HEK293 (cell line): Measurements from ENCODE around the gene FOXO4.

Experiments used
- CTCF ChIA-PET: fragments of 350-600 bp; formaldehyde crosslinking; extraction: SDS; loops from one replicate; lab custom pipeline; 2021; ENCODE audit warnings: antibody characterized with exemption; lab: Yijun Ruan, JAX
- POLR2A ChIA-PET: fragments of 300-600 bp; formaldehyde crosslinking; extraction: SDS; loops from one replicate; lab custom pipeline; 2020; ENCODE audit warnings: antibody characterized with exemption, inconsistent platforms; lab: Yijun Ruan, JAX
- H3K27ac ChIP-seq: fragments of 200-500 bp; sonication (Bioruptor generic); 2 replicates; pipeline ENCODE4 v1.5.1; 2014; ENCODE audit warnings: low read depth, low read length, control low read depth, inconsistent platforms; ENCODE audit errors: extremely low read depth
- H3K36me3 ChIP-seq, 2 experiments: fragments of 200-500 bp in 1 of 2; sonication (Bioruptor generic) in 1 of 2; 1 replicate in 1 of 2; 2 replicates in 1 of 2; pipeline ENCODE4 v1.5.1; 2014 to 2017; ENCODE audit warnings: inconsistent platforms in 2 of 2, low read length in 2 of 2; ENCODE audit not compliant: control insufficient read depth in 2 of 2, insufficient read depth in 1 of 2
- H3K4me1 ChIP-seq: fragments of 200-500 bp; sonication (Bioruptor generic); 2 replicates; pipeline ENCODE4 v1.5.1; 2014; ENCODE audit warnings: mild to moderate bottlenecking, low read length, inconsistent platforms; ENCODE audit not compliant: control insufficient read depth, insufficient read depth
- H3K4me3 ChIP-seq: 2 replicates; pipeline ENCODE4 v1.5.1; 2011; ENCODE audit warnings: low read depth, mild to moderate bottlenecking, control low read depth, low read length, moderate library complexity
- H3K9me3 ChIP-seq: fragments of 200-500 bp; sonication (Bioruptor generic); 2 replicates; pipeline ENCODE4 v1.5.1; 2014; ENCODE audit warnings: low read depth, low read length, inconsistent platforms; ENCODE audit not compliant: control insufficient read depth, insufficient read depth
- BCL11B ChIP-seq: fragments of 450-650 bp; formaldehyde crosslinking; IDR thresholded peaks from 2 replicates; pipeline ENCODE4 v1.5.1; 2016; ENCODE audit warnings: low read depth, missing biosample characterization, missing genetic modification characterization
- GLIS1 ChIP-seq: fragments of 450-650 bp; formaldehyde crosslinking; IDR thresholded peaks from 2 replicates; pipeline ENCODE4 v1.5.1; 2016; ENCODE audit warnings: missing biosample characterization, missing genetic modification characterization
- GLIS2 ChIP-seq: fragments of 450-650 bp; formaldehyde crosslinking; IDR thresholded peaks from 2 replicates; pipeline ENCODE4 v1.5.1; 2016; ENCODE audit warnings: missing biosample characterization, missing genetic modification characterization
- HOXC10 ChIP-seq: sonication (generic); formaldehyde crosslinking; IDR thresholded peaks from 2 replicates; pipeline ENCODE4 v1.8.1; 2023; ENCODE audit warnings: mild to moderate bottlenecking, missing genetic modification reagents
- PRDM1 ChIP-seq: fragments of 450-650 bp; formaldehyde crosslinking; IDR thresholded peaks from 2 replicates; pipeline ENCODE4; 2016; ENCODE audit warnings: missing biosample characterization, missing genetic modification characterization
- SP2 ChIP-seq: fragments of 450-650 bp; formaldehyde crosslinking; IDR thresholded peaks from 2 replicates; pipeline ENCODE4 v1.5.1; 2016; ENCODE audit warnings: missing biosample characterization, missing genetic modification characterization
- SP7 ChIP-seq: fragments of 450-650 bp; formaldehyde crosslinking; IDR thresholded peaks from 2 replicates; pipeline ENCODE4 v1.5.1; 2016; ENCODE audit warnings: missing biosample characterization, missing genetic modification characterization
- TRIM28 ChIP-seq: IDR thresholded peaks from 2 replicates; pipeline ENCODE4 v1.6.1; 2011; ENCODE audit warnings: low read length, control low read depth, borderline replicate concordance
- ZBTB17 ChIP-seq: fragments of 450-650 bp; formaldehyde crosslinking; IDR thresholded peaks from 2 replicates; pipeline ENCODE4 v1.5.1; 2016; ENCODE audit warnings: missing biosample characterization, missing genetic modification characterization
- ZIC2 ChIP-seq: fragments of 450-650 bp; formaldehyde crosslinking; IDR thresholded peaks from 2 replicates; pipeline ENCODE4 v1.5.1; 2016; ENCODE audit warnings: missing biosample characterization, missing genetic modification characterization
- ZNF2 ChIP-seq: fragments of 450-650 bp; formaldehyde crosslinking; IDR thresholded peaks from 2 replicates; pipeline ENCODE4 v1.5.1; 2016; ENCODE audit warnings: missing biosample characterization, missing genetic modification characterization
- ZNF335 ChIP-seq: fragments of 450-650 bp; formaldehyde crosslinking; conservative IDR thresholded peaks from 2 replicates; pipeline ENCODE4 v1.5.1; 2016; ENCODE audit warnings: missing biosample characterization, missing genetic modification characterization
- ZNF354C ChIP-seq: fragments of 450-650 bp; formaldehyde crosslinking; IDR thresholded peaks from 2 replicates; pipeline ENCODE4 v1.5.1; 2016; ENCODE audit warnings: missing biosample characterization, missing genetic modification characterization, low read depth, borderline replicate concordance
- ZNF423 ChIP-seq: fragments of 450-650 bp; formaldehyde crosslinking; IDR thresholded peaks from 2 replicates; pipeline ENCODE4 v1.5.1; 2016; ENCODE audit warnings: missing biosample characterization, missing genetic modification characterization
- ZNF654 ChIP-seq: fragments of 450-650 bp; formaldehyde crosslinking; IDR thresholded peaks from 2 replicates; pipeline ENCODE4 v1.5.1; 2016; ENCODE audit warnings: low read depth, missing biosample characterization, missing genetic modification characterization
- TF ChIP-seq, protein P1 (sequence below): fragments of 450-650 bp; formaldehyde crosslinking; IDR thresholded peaks from 2 replicates; pipeline ENCODE4 v1.5.0; 2017; ENCODE audit warnings: missing biosample characterization, missing genetic modification characterization, borderline replicate concordance
- TF ChIP-seq, protein P2 (sequence below): fragments of 450-650 bp; formaldehyde crosslinking; IDR thresholded peaks from 2 replicates; pipeline ENCODE4 v1.5.1; 2016; ENCODE audit warnings: missing biosample characterization, missing genetic modification characterization

The FOXO4 gene

DNA sequence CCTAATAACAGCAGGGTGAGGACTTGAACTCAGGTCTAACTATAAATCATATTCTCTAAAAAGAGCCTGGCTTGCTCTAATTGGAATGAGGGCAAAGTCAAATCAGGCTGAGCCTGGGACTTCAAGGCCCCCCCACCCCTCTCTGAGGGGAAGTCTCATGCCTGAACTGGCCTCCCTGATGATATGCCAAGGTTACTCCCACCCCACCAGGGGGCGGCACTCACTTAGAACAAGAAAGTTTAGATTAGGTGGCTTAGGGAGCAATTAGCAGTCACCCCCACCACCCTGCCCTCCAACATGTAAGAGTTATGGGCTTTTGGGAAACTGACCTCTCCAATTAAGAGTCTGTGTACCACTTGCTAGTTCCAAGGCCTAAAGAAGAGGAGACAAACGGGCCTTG, 2.7 kb downstream of the FOXO4 start:
- Histone ChIP-seq H3K9me3 (no peaks in the 10 kb centered on the region), H3K27ac (no peak overlapping the region), H3K36me3 (peaks cover 0 to 17% of the 10 kb centered on the region in 2 experiments; a peak in 1 of 3 replicates), H3K4me3 (no peak overlapping the region), H3K4me1 (peaks cover 3% of the 10 kb centered on the region; the same call in 1 of the 2 replicates)
- ChIA-PET POLR2A (no interaction called here), CTCF (interaction anchor here (1.0 kb wide), 1 partner anchor 10 kb away, joined by 4 read pairs; no protein-coding TSS in a partner anchor)
- TF ChIP-seq HOXC10 (CRISPR knock-in tag), result no peak
- TF ChIP-seq PRDM1, result 0 out of 2 replicates have a peak, but pooled peaks have one; percentile 8
- 0 out of 2 replicates have a peak, but pooled peaks have one; percentile 22 for TF ChIP-seq ZNF2 (tag by site-specific recombination)
- 0 out of 2 replicates have a peak, but pooled peaks have one; percentile 22 for TF ChIP-seq ZNF423 (tag by site-specific recombination)
- TF ChIP-seq ZNF654, result peak; percentile 43
- TF ChIP-seq TRIM28, result peak; percentile 30; the same call in 1 of the 2 replicates
- TF ChIP-seq SP7 (tag by site-specific recombination), result 0 out of 2 replicates have a peak, but pooled peaks have one; percentile 15
- peak; percentile 14; the same call in 1 of the 2 replicates for TF ChIP-seq GLIS1 (tag by site-specific recombination)
- no peak for TF ChIP-seq ZNF335 (tag by site-specific recombination)
- TF ChIP-seq, protein P1, sequence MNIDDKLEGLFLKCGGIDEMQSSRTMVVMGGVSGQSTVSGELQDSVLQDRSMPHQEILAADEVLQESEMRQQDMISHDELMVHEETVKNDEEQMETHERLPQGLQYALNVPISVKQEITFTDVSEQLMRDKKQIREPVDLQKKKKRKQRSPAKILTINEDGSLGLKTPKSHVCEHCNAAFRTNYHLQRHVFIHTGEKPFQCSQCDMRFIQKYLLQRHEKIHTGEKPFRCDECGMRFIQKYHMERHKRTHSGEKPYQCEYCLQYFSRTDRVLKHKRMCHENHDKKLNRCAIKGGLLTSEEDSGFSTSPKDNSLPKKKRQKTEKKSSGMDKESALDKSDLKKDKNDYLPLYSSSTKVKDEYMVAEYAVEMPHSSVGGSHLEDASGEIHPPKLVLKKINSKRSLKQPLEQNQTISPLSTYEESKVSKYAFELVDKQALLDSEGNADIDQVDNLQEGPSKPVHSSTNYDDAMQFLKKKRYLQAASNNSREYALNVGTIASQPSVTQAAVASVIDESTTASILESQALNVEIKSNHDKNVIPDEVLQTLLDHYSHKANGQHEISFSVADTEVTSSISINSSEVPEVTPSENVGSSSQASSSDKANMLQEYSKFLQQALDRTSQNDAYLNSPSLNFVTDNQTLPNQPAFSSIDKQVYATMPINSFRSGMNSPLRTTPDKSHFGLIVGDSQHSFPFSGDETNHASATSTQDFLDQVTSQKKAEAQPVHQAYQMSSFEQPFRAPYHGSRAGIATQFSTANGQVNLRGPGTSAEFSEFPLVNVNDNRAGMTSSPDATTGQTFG, result no peak
- peak; percentile 49 for TF ChIP-seq SP2
- TF ChIP-seq ZBTB17, result 0 out of 2 replicates have a peak, but pooled peaks have one; percentile 29
- TF ChIP-seq, protein P2, sequence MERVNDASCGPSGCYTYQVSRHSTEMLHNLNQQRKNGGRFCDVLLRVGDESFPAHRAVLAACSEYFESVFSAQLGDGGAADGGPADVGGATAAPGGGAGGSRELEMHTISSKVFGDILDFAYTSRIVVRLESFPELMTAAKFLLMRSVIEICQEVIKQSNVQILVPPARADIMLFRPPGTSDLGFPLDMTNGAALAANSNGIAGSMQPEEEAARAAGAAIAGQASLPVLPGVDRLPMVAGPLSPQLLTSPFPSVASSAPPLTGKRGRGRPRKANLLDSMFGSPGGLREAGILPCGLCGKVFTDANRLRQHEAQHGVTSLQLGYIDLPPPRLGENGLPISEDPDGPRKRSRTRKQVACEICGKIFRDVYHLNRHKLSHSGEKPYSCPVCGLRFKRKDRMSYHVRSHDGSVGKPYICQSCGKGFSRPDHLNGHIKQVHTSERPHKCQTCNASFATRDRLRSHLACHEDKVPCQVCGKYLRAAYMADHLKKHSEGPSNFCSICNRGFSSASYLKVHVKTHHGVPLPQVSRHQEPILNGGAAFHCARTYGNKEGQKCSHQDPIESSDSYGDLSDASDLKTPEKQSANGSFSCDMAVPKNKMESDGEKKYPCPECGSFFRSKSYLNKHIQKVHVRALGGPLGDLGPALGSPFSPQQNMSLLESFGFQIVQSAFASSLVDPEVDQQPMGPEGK (tag by site-specific recombination), result 0 out of 2 replicates have a peak, but pooled peaks have one; percentile 26

DNA sequence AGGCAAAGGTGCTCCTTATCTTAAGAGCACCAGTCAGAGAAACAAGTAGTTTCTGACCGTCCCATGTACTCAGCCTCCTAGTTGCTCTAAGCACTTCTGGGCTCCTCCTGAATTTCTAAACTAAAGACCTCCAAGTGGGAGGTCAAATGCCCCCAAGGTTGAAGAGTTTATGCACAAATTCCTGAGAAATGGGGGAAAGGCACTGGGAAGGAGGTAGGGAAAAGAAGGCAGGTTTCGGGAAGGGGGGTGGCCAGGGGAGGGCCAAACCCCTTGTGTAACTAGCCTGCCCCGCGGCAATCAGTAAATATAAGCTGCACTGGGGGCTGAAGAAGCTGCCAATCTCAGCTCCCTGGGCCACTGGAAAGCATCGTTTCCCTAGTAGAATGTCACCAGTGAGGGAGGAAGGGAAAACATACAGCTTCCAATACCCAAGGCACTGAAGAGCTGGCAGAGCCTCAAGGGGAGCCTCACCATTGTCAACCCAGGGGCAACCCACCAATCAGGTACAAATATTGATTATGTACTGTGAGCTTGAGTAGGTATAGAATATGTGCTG, 3.4 kb downstream of the FOXO4 start:
- Histone ChIP-seq H3K27ac (no peak overlapping the region), H3K4me3 (no peak overlapping the region), H3K36me3 (peaks cover 0 to 17% of the 10 kb centered on the region in 2 experiments; a peak in 1 of 3 replicates), H3K9me3 (no peaks in the 10 kb centered on the region), H3K4me1 (peaks cover 3% of the 10 kb centered on the region; the same call in 1 of the 2 replicates)
- TF ChIP-seq GLIS2 (peak; percentile 26; the same call in 1 of the 2 replicates), BCL11B (no peak)
- ChIA-PET POLR2A (interaction anchor here (1.2 kb wide), 2 partner anchors 20 to 28 kb away, joined by 3 to 6 read pairs; partner anchors contain the start of gene MED12), CTCF (interaction anchor here (1.0 to 1.3 kb wide), 2 partner anchors 31 to 80 kb away, joined by 3 to 4 read pairs; no protein-coding TSS in a partner anchor)

DNA sequence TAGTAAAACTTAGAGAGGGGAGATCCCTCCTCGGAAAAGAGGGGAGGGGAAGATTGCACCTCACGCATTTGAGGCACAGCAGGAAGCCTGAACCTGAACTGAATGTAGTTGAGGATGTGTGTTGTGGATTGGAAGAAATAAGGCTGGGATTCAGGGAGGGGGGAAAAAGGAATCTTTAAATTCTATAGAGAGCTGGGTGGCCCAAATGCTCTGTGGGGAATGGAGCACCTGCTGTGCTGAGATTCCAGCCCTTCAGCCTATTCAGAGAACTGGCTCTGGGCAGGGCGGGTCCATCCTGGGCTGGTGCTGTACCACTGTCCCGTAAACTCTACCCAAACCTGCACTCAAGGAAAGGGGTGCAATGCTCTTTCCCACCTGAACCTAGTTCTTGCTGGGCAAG, 4.1 kb downstream of the FOXO4 start:
- ChIA-PET CTCF (interaction anchor here (1.0 to 1.3 kb wide), 2 partner anchors 30 to 79 kb away, joined by 3 to 4 read pairs; no protein-coding TSS in a partner anchor), POLR2A (interaction anchor here (1.2 kb wide), 2 partner anchors 19 to 27 kb away, joined by 3 to 6 read pairs; partner anchors contain the start of gene MED12)
- peaks cover 3% of the 10 kb centered on the region; the same call in 1 of the 2 replicates for H3K4me1 ChIP-seq
- peak; percentile 29; the same call in 1 of the 2 replicates for TF ChIP-seq ZIC2 (tag by site-specific recombination)
- TF ChIP-seq ZNF354C, result no peak
- H3K9me3 ChIP-seq, result no peaks in the 10 kb centered on the region
- H3K36me3 ChIP-seq, result peaks cover 0 to 17% of the 10 kb centered on the region in 2 experiments; a peak in 1 of 3 replicates
- no peak overlapping the region for H3K4me3 ChIP-seq
- no peak overlapping the region for H3K27ac ChIP-seq
